Transverse colon (tissue), 3 donors: ENCODE measurements around the gene CCDC136.

Source experiments
- CTCF ChIP-seq, 5 experiments: fragments of 200-600 bp in 3 of 5; fragments of 450-650 bp in 2 of 5; sonication (generic) in 3 of 5; IDR thresholded peaks; 1 replicate in 2 of 5; 2 replicates in 3 of 5; pipeline ENCODE4 v1.5.1; 2016 to 2017; ENCODE audit warnings: antibody characterized with exemption in 5 of 5, inconsistent platforms in 3 of 5, mild to moderate bottlenecking in 2 of 5, moderate library complexity in 1 of 5
- EP300 ChIP-seq: sonication (generic); formaldehyde crosslinking; IDR thresholded peaks from one replicate; pipeline ENCODE4 v1.6.1; 2017; ENCODE audit warnings: antibody characterized with exemption, low read depth
- POLR2A ChIP-seq: fragments of 450-650 bp; IDR thresholded peaks from one replicate; pipeline ENCODE4 v1.6.1; 2016; ENCODE audit warnings: antibody characterized with exemption, mild to moderate bottlenecking, moderate library complexity

- TF ChIP-seq POLR2A: no peak
- no peak for TF ChIP-seq EP300
- TF ChIP-seq CTCF (IDR thresholded peaks at IDR 0.05): no peak
These were observed 17.6 kb upstream of the CCDC136 start for GRCh38 chr7:128774029-128774689.
